Skeletal muscle satellite cell (primary cell): Measurements from ENCODE around the gene ADGRG3.

Source experiments
- H3K27me3 ChIP-seq: 2 replicates; pipeline ENCODE4 v1.7.0; 2013; ENCODE audit warnings: low read length; ENCODE audit not compliant: control insufficient read depth, insufficient read depth
- H3K36me3 ChIP-seq: 2 replicates; pipeline ENCODE4 v1.7.0; 2013; ENCODE audit warnings: mild to moderate bottlenecking, control low read depth, low read length; ENCODE audit not compliant: insufficient read depth
- H3K4me1 ChIP-seq: 2 replicates; pipeline ENCODE4 v1.7.0; 2013; ENCODE audit warnings: low read length; ENCODE audit not compliant: control insufficient read depth, insufficient read depth
- H3K4me2 ChIP-seq: 2 replicates; pipeline ENCODE4 v1.7.0; 2013; ENCODE audit warnings: mild to moderate bottlenecking, low read length
- H3K4me3 ChIP-seq: 2 replicates; pipeline ENCODE4 v1.7.0; 2013; ENCODE audit warnings: low read length
- H3K9ac ChIP-seq: 2 replicates; pipeline ENCODE4 v1.7.0; 2013; ENCODE audit warnings: mild to moderate bottlenecking, low read depth, low read length, moderate library complexity
- H3K9me3 ChIP-seq: replicated peaks from 2 replicates; pipeline ENCODE4 v1.7.0; 2013; ENCODE audit warnings: mild to moderate bottlenecking, control low read depth, low read length

Gene ADGRG3

GRCh38 chr16:57649846-57650245 lies 18.3 kb upstream of the ADGRG3 start:
- Histone ChIP-seq H3K27me3 (no peaks in the 10 kb centered on the region), H3K9me3 (no peaks in the 10 kb centered on the region), H3K4me2 (no peak overlapping the region), H3K9ac (no peak overlapping the region), H3K4me1 (peaks cover 5% of the 10 kb centered on the region), H3K36me3 (no peaks in the 10 kb centered on the region), H3K4me3 (no peak overlapping the region)

GRCh38 chr16:57651344-57652333 lies 16.5 kb upstream of the ADGRG3 start:
- Histone ChIP-seq H3K4me3 (no peak overlapping the region), H3K9me3 (no peaks in the 10 kb centered on the region), H3K36me3 (no peaks in the 10 kb centered on the region), H3K4me1 (no peaks in the 10 kb centered on the region), H3K27me3 (no peaks in the 10 kb centered on the region), H3K9ac (no peak overlapping the region), H3K4me2 (no peak overlapping the region)

- H3K9me3 ChIP-seq = no peaks in the 10 kb centered on the region
- no peak overlapping the region for H3K9ac ChIP-seq
- H3K4me3 ChIP-seq = no peak overlapping the region
- H3K4me2 ChIP-seq = no peak overlapping the region
- no peaks in the 10 kb centered on the region for H3K27me3 ChIP-seq
- H3K36me3 ChIP-seq = no peaks in the 10 kb centered on the region
- no peaks in the 10 kb centered on the region for H3K4me1 ChIP-seq
These were observed 15.2 kb upstream of the ADGRG3 start for GRCh38 chr16:57652695-57653471.

GRCh38 chr16:57653936-57654335 lies 14.2 kb upstream of the ADGRG3 start:
- Histone ChIP-seq H3K4me2 (no peak overlapping the region), H3K4me1 (no peaks in the 10 kb centered on the region), H3K36me3 (no peaks in the 10 kb centered on the region), H3K27me3 (no peaks in the 10 kb centered on the region), H3K4me3 (no peak overlapping the region), H3K9ac (no peak overlapping the region), H3K9me3 (no peaks in the 10 kb centered on the region)

- H3K9me3 ChIP-seq = no peaks in the 10 kb centered on the region
- no peak overlapping the region for H3K4me2 ChIP-seq
- H3K9ac ChIP-seq = no peak overlapping the region
- H3K4me3 ChIP-seq = no peak overlapping the region
- no peaks in the 10 kb centered on the region for H3K36me3 ChIP-seq
- H3K4me1 ChIP-seq = no peaks in the 10 kb centered on the region
- no peaks in the 10 kb centered on the region for H3K27me3 ChIP-seq
These were observed 11.7 kb upstream of the ADGRG3 start for GRCh38 chr16:57656342-57656955.

- H3K4me1 ChIP-seq = no peaks in the 10 kb centered on the region
- H3K9ac ChIP-seq = no peak overlapping the region
- no peak overlapping the region for H3K4me3 ChIP-seq
- no peaks in the 10 kb centered on the region for H3K36me3 ChIP-seq
- H3K9me3 ChIP-seq = no peaks in the 10 kb centered on the region
- no peak overlapping the region for H3K4me2 ChIP-seq
- H3K27me3 ChIP-seq = no peaks in the 10 kb centered on the region
These were observed 10.9 kb upstream of the ADGRG3 start for GRCh38 chr16:57657228-57657627.

- no peaks in the 10 kb centered on the region for H3K4me1 ChIP-seq
- no peaks in the 10 kb centered on the region for H3K36me3 ChIP-seq
- no peaks in the 10 kb centered on the region for H3K27me3 ChIP-seq
- H3K9me3 ChIP-seq = no peaks in the 10 kb centered on the region
- H3K9ac ChIP-seq = no peak overlapping the region
- no peak overlapping the region for H3K4me3 ChIP-seq
- no peak overlapping the region for H3K4me2 ChIP-seq
These were observed 9.8 kb upstream of the ADGRG3 start for GRCh38 chr16:57658130-57658877.

- no peaks in the 10 kb centered on the region for H3K9me3 ChIP-seq
- H3K4me2 ChIP-seq = no peak overlapping the region
- H3K4me1 ChIP-seq = no peaks in the 10 kb centered on the region
- H3K36me3 ChIP-seq = no peaks in the 10 kb centered on the region
- H3K27me3 ChIP-seq = no peaks in the 10 kb centered on the region
- no peak overlapping the region for H3K9ac ChIP-seq
- H3K4me3 ChIP-seq = no peak overlapping the region
These were observed 9.0 kb upstream of the ADGRG3 start for GRCh38 chr16:57658878-57659674.

- no peaks in the 10 kb centered on the region for H3K36me3 ChIP-seq
- H3K4me1 ChIP-seq = no peaks in the 10 kb centered on the region
These were observed 7.2 kb upstream of the ADGRG3 start for GRCh38 chr16:57660715-57661463.

GRCh38 chr16:57661510-57661909 lies 6.6 kb upstream of the ADGRG3 start:
- H3K36me3 ChIP-seq = no peaks in the 10 kb centered on the region
- H3K4me1 ChIP-seq = no peaks in the 10 kb centered on the region
- H3K4me3 ChIP-seq = no peak overlapping the region
- H3K9ac ChIP-seq = no peak overlapping the region
- no peaks in the 10 kb centered on the region for H3K9me3 ChIP-seq
- H3K27me3 ChIP-seq = peaks cover 16% of the 10 kb centered on the region
- no peak overlapping the region for H3K4me2 ChIP-seq

More at GRCh38 chr16:57660715-57661463, 7.2 kb upstream of the ADGRG3 start:
- no peak overlapping the region for H3K4me3 ChIP-seq
- peaks cover 12% of the 10 kb centered on the region for H3K27me3 ChIP-seq
- H3K4me2 ChIP-seq = no peak overlapping the region
- H3K9ac ChIP-seq = no peak overlapping the region
- H3K9me3 ChIP-seq = no peaks in the 10 kb centered on the region
